Neural progenitor cell (in vitro differentiated cells): ENCODE data around the gene AMN. TPM values are rescaled to one million over a fixed set of nuclear protein-coding genes. Genes with fewer than 3 reads are reported as not detected.

ENCODE experiments used
- DNase-seq: peaks from one replicate; pipeline ENCODE4 v3.0.0-alpha.2; 2016; ENCODE audit warnings: low spot score
- H2AFZ ChIP-seq: fragments of 200-600 bp; sonication (generic); replicated peaks from 2 replicates; pipeline ENCODE4 v1.6.1; 2016; ENCODE audit warnings: antibody characterized with exemption
- H3F3A ChIP-seq: fragments of 200-600 bp; sonication (generic); 2 replicates; pipeline ENCODE4 v1.6.1; 2016; ENCODE audit warnings: antibody characterized with exemption, low read depth
- H3K27ac ChIP-seq: fragments of 200-600 bp; sonication (generic); 2 replicates; pipeline ENCODE4 v1.5.1; 2016; ENCODE audit warnings: mild to moderate bottlenecking
- H3K27me3 ChIP-seq: fragments of 200-600 bp; sonication (generic); 2 replicates; pipeline ENCODE4 v1.6.1; 2016; ENCODE audit warnings: mild to moderate bottlenecking, moderate library complexity
- H3K36me3 ChIP-seq: fragments of 200-600 bp; sonication (generic); 2 replicates; pipeline ENCODE4 v1.5.1; 2016
- H3K4me1 ChIP-seq: fragments of 200-600 bp; sonication (generic); 2 replicates; pipeline ENCODE4 v1.6.1; 2016; ENCODE audit warnings: mixed run types
- H3K4me2 ChIP-seq: fragments of 200-600 bp; sonication (generic); 2 replicates; pipeline ENCODE4 v1.6.1; 2016
- H3K4me3 ChIP-seq: fragments of 200-600 bp; sonication (generic); 2 replicates; pipeline ENCODE4 v1.5.1; 2016
- H3K79me2 ChIP-seq: fragments of 200-600 bp; sonication (generic); 2 replicates; pipeline ENCODE4 v1.6.1; 2016; ENCODE audit warnings: low read depth
- H3K9ac ChIP-seq: fragments of 200-600 bp; sonication (generic); 2 replicates; pipeline ENCODE4 v1.6.1; 2016
- H3K9me3 ChIP-seq: fragments of 200-600 bp; sonication (generic); 2 replicates; pipeline ENCODE4 v1.5.1; 2016; ENCODE audit warnings: low read depth
- H4K20me1 ChIP-seq: fragments of 200-600 bp; sonication (generic); 2 replicates; pipeline ENCODE4 v1.6.1; 2016; ENCODE audit warnings: low read depth
- H3K27ac Mint-ChIP-seq: 3 replicates; pipeline ENCODE4 v1.8.0; 2021; ENCODE audit warnings: mixed read lengths
- H3K27me3 Mint-ChIP-seq: 2 replicates; pipeline ENCODE4 v1.8.0; 2022; ENCODE audit warnings: low read depth, mild to moderate bottlenecking, inconsistent platforms, moderate library complexity, mixed read lengths; ENCODE audit not compliant: insufficient read depth
- H3K36me3 Mint-ChIP-seq: 3 replicates; pipeline ENCODE4 v1.8.0; 2021; ENCODE audit warnings: mixed read lengths
- H3K4me1 Mint-ChIP-seq: 3 replicates; pipeline ENCODE4 v1.8.0; 2021; ENCODE audit warnings: mixed read lengths
- H3K4me3 Mint-ChIP-seq: 3 replicates; pipeline ENCODE4 v1.8.0; 2021; ENCODE audit warnings: mild to moderate bottlenecking, moderate library complexity, mixed read lengths
- H3K9me3 Mint-ChIP-seq: 3 replicates; pipeline ENCODE4 v1.8.0; 2020; ENCODE audit warnings: mixed read lengths
- CTCF ChIP-seq: fragments of 200-600 bp; sonication (generic); IDR thresholded peaks from 2 replicates; pipeline ENCODE4 v1.5.1; 2017; ENCODE audit warnings: antibody characterized with exemption, mild to moderate bottlenecking
- EZH2 ChIP-seq: fragments of 200-600 bp; sonication (generic); IDR thresholded peaks from 2 replicates; pipeline ENCODE4 v1.6.1; 2017; ENCODE audit warnings: antibody characterized with exemption, mild to moderate bottlenecking, moderate library complexity
- EZH2phosphoT487 ChIP-seq: fragments of 200-600 bp; sonication (generic); IDR thresholded peaks from 2 replicates; pipeline ENCODE4 v1.6.1; 2017; ENCODE audit warnings: antibody characterized with exemption
- total RNA-seq: library from RNA; depleted of rRNA; stranded (reverse); fragments of >200 nt; gene quantifications from 2 replicates; pipeline ENCODE4 v1.2.3, GENCODE V29; 2015; ENCODE audit warnings: low replicate concordance

Gene AMN
- total RNA-seq, 1 donor from 2014 or later: not detected

GRCh38 chr14:102962111-102962627, 39.7 kb downstream of the AMN start:
- Histone ChIP-seq H3K36me3 (peaks cover 5% of the 10 kb centered on the region), H3K4me2 (no peak overlapping the region), H3F3A (no peaks in the 10 kb centered on the region), H4K20me1 (no peaks in the 10 kb centered on the region), H3K27ac (no peak overlapping the region), H3K27me3 (no peaks in the 10 kb centered on the region), H3K9me3 (no peaks in the 10 kb centered on the region), H3K79me2 (no peaks in the 10 kb centered on the region), H3K9ac (no peak overlapping the region), H3K4me3 (no peak overlapping the region), H2AFZ (no peak overlapping the region), H3K4me1 (no peaks in the 10 kb centered on the region)
- Mint-ChIP-seq H3K27me3 (peaks cover 2% of the 10 kb centered on the region), H3K36me3 (peaks cover 36% of the 10 kb centered on the region), H3K9me3 (no peaks in the 10 kb centered on the region), H3K27ac (no peak overlapping the region), H3K4me1 (no peaks in the 10 kb centered on the region), H3K4me3 (no peak overlapping the region)
- no peak for DNase-seq
- TF ChIP-seq EZH2phosphoT487 (no peak), CTCF (no peak), EZH2 (no peak)

GRCh38 chr14:102964152-102964730, 41.8 kb downstream of the AMN start:
- Histone ChIP-seq H3K27ac (no peak overlapping the region), H3K79me2 (no peaks in the 10 kb centered on the region), H3K4me3 (no peak overlapping the region), H3K36me3 (peaks cover 5% of the 10 kb centered on the region), H3K4me1 (no peaks in the 10 kb centered on the region), H3K27me3 (no peaks in the 10 kb centered on the region), H3K4me2 (no peak overlapping the region), H2AFZ (no peak overlapping the region), H3K9ac (no peak overlapping the region), H3K9me3 (no peaks in the 10 kb centered on the region), H3F3A (no peaks in the 10 kb centered on the region), H4K20me1 (no peaks in the 10 kb centered on the region)
- H3K9me3 Mint-ChIP-seq: no peaks in the 10 kb centered on the region
- no peak overlapping the region for H3K27ac Mint-ChIP-seq
- peaks cover 3% of the 10 kb centered on the region for H3K27me3 Mint-ChIP-seq
- peaks cover 38% of the 10 kb centered on the region for H3K36me3 Mint-ChIP-seq
- DNase-seq: no peak
- no peaks in the 10 kb centered on the region for H3K4me1 Mint-ChIP-seq
- no peak overlapping the region for H3K4me3 Mint-ChIP-seq
- TF ChIP-seq EZH2phosphoT487 (no peak), CTCF (no peak), EZH2 (no peak)

GRCh38 chr14:102965282-102965681, 42.8 kb downstream of the AMN start:
- H2AFZ ChIP-seq: no peak overlapping the region
- H3K27me3 ChIP-seq: no peaks in the 10 kb centered on the region
- no peaks in the 10 kb centered on the region for H3F3A ChIP-seq
- Mint-ChIP-seq H3K36me3 (peaks cover 41% of the 10 kb centered on the region), H3K4me3 (no peak overlapping the region), H3K27me3 (peaks cover 3% of the 10 kb centered on the region), H3K27ac (no peak overlapping the region), H3K4me1 (no peaks in the 10 kb centered on the region), H3K9me3 (no peaks in the 10 kb centered on the region)
- H3K9me3 ChIP-seq: no peaks in the 10 kb centered on the region
- TF ChIP-seq CTCF: no peak
- H3K4me3 ChIP-seq: no peak overlapping the region
- no peaks in the 10 kb centered on the region for H3K79me2 ChIP-seq
- no peaks in the 10 kb centered on the region for H4K20me1 ChIP-seq
- no peak for DNase-seq
- H3K4me1 ChIP-seq: no peaks in the 10 kb centered on the region
- H3K4me2 ChIP-seq: no peak overlapping the region
- H3K27ac ChIP-seq: no peak overlapping the region
- H3K36me3 ChIP-seq: peaks cover 2% of the 10 kb centered on the region
- H3K9ac ChIP-seq: no peak overlapping the region
